Mucosa of descending colon (tissue), 3 donors: ENCODE data around the gene DOCK6. TPM values are rescaled to one million over a fixed set of nuclear protein-coding genes. Genes with fewer than 3 reads are reported as not detected.

ENCODE experiments used
- ATAC-seq: fragments of 200-7000 bp; cut with Tn5 transposase; one replicate; pipeline ENCODE4 v1.9.1; 2020; ENCODE audit warnings: mild to moderate bottlenecking, moderate library complexity
- DNase-seq, 3 donors: peaks; one replicate each; pipeline ENCODE4 v3.0.0-alpha.2; 2020
- H3K36me3 ChIP-seq: fragments of 200-600 bp; one replicate; pipeline ENCODE4 v1.8.0; 2021; ENCODE audit warnings: low read depth, mild to moderate bottlenecking
- H3K4me1 ChIP-seq: fragments of 200-600 bp; one replicate; pipeline ENCODE4 v1.8.0; 2021; ENCODE audit warnings: low read depth, mild to moderate bottlenecking
- H3K4me3 ChIP-seq: fragments of 200-600 bp; one replicate; pipeline ENCODE4 v1.8.0; 2021; ENCODE audit warnings: mild to moderate bottlenecking
- H3K9me3 ChIP-seq: fragments of 200-600 bp; one replicate; pipeline ENCODE4 v1.8.0; 2021; ENCODE audit warnings: mild to moderate bottlenecking
- intact Hi-C, 2 donors: fragments of 100-400 bp; cut with DNase I in 1 of 2; cut with micrococcal nuclease in 1 of 2; formaldehyde crosslinking; loops; one replicate each; pipeline versions ENCODE4 v1.11.0 to v1.11.1; 2022; cut with DNase I, micrococcal nuclease
- long read RNA-seq, 2 donors: library from polyadenylated mRNA; unstranded; transcript quantifications; one replicate each; pipeline ENCODE4 v2.0.0, GENCODE V29; 2019 to 2021
- total RNA-seq, 3 donors: library from RNA; stranded (reverse); fragmentation: NEBNext Ultra II Directional in 2 of 3; extraction: Animal tissue kit (Norgen Biotek cat#: 25700) in 2 of 3; gene quantifications; one replicate each; pipeline versions ENCODE4 v1.2.1 to v1.2.4, GENCODE V29; 2021 to 2023
- TF ChIP-seq, protein P1 (sequence below): fragments of 200-600 bp; IDR thresholded peaks from one replicate; pipeline ENCODE4 v1.8.0; 2022; ENCODE audit warnings: antibody characterized with exemption, mild to moderate bottlenecking
- donor health status: DM: no; HTN: no; CAD: no; lungs with moderate emphysema.
- donor health status: DM: no; HTN: no; CAD: no.
- donor health status: DM: no; HTN: yes; CAD: no.

Gene DOCK6, protein sequence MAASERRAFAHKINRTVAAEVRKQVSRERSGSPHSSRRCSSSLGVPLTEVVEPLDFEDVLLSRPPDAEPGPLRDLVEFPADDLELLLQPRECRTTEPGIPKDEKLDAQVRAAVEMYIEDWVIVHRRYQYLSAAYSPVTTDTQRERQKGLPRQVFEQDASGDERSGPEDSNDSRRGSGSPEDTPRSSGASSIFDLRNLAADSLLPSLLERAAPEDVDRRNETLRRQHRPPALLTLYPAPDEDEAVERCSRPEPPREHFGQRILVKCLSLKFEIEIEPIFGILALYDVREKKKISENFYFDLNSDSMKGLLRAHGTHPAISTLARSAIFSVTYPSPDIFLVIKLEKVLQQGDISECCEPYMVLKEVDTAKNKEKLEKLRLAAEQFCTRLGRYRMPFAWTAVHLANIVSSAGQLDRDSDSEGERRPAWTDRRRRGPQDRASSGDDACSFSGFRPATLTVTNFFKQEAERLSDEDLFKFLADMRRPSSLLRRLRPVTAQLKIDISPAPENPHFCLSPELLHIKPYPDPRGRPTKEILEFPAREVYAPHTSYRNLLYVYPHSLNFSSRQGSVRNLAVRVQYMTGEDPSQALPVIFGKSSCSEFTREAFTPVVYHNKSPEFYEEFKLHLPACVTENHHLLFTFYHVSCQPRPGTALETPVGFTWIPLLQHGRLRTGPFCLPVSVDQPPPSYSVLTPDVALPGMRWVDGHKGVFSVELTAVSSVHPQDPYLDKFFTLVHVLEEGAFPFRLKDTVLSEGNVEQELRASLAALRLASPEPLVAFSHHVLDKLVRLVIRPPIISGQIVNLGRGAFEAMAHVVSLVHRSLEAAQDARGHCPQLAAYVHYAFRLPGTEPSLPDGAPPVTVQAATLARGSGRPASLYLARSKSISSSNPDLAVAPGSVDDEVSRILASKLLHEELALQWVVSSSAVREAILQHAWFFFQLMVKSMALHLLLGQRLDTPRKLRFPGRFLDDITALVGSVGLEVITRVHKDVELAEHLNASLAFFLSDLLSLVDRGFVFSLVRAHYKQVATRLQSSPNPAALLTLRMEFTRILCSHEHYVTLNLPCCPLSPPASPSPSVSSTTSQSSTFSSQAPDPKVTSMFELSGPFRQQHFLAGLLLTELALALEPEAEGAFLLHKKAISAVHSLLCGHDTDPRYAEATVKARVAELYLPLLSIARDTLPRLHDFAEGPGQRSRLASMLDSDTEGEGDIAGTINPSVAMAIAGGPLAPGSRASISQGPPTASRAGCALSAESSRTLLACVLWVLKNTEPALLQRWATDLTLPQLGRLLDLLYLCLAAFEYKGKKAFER (N-terminal part only)
- 10 to 100 TPM; 62.4 to 94.7 (median 62.8) TPM for total RNA-seq
- long read RNA-seq, donor 1, partial matches to known transcripts: 17 of 33 reads
- long read RNA-seq, donor 1, other reads (novel, unspliced or antisense): 16 of 33 reads
- long read RNA-seq, donor 2, partial matches to known transcripts: 0 of 2 reads
- long read RNA-seq, donor 2, other reads (novel, unspliced or antisense): 2 of 2 reads

DNA sequence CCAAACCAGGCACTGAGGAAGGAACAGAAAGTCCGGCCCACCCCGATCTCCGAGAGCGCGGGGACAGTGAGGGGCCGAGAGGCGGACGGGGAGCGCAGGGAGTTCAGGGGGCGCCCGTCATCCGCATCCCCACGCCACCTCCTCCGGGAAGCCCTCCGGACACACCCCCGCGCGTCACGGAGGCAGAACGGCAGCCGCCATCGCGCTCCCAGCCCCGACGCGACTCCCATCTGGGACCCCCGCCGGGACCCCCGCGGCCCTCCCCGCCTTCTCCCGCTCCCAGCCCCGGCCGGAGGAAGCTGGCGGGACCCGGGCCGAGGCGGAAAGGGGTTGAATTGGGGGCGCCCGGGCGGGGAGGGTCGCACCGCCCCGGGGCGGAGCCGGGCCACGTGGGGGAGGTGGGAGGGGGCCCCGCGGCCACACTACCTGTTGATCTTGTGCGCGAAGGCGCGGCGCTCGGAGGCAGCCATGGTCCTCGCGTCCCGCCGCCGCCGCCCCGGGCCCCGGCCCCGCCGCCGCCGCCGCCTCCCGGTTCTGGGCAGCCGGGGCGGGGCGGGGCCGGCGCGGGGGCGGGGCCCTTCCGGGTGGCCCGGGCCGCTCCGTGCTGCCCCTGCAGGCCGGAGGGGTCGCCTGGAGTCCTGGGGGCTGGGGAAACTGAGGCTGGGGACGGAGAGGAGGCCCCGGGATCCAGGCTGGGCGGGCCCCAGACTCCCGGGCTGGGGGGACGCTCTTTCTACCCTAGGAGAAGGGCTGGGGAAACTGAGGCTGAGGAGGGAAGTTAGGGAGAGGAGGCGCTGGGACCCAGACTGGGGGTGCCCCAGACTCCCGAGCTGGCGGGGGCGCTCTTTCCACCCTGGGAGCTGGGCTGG, at the start of gene DOCK6:
TSS of gene DOCK6 (minus strand) at position 554 of the 869 bp plus-strand sequence. CDS start at position 470, 84 bp downstream.
- Histone ChIP-seq H3K36me3 (no peaks in the 10 kb centered on the region), H3K9me3 (no peaks in the 10 kb centered on the region), H3K4me3 (peak within 1 kb of the TSS; percentile 54), H3K4me1 (peaks cover 26% of the 10 kb centered on the region)
- ATAC-seq: peak; percentile 39
- intact Hi-C loops: no loop called here
- TF ChIP-seq, protein P1, sequence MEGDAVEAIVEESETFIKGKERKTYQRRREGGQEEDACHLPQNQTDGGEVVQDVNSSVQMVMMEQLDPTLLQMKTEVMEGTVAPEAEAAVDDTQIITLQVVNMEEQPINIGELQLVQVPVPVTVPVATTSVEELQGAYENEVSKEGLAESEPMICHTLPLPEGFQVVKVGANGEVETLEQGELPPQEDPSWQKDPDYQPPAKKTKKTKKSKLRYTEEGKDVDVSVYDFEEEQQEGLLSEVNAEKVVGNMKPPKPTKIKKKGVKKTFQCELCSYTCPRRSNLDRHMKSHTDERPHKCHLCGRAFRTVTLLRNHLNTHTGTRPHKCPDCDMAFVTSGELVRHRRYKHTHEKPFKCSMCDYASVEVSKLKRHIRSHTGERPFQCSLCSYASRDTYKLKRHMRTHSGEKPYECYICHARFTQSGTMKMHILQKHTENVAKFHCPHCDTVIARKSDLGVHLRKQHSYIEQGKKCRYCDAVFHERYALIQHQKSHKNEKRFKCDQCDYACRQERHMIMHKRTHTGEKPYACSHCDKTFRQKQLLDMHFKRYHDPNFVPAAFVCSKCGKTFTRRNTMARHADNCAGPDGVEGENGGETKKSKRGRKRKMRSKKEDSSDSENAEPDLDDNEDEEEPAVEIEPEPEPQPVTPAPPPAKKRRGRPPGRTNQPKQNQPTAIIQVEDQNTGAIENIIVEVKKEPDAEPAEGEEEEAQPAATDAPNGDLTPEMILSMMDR: no peak
- DNase-seq: peak; percentile 65 to 75 (median 74)

DNA sequence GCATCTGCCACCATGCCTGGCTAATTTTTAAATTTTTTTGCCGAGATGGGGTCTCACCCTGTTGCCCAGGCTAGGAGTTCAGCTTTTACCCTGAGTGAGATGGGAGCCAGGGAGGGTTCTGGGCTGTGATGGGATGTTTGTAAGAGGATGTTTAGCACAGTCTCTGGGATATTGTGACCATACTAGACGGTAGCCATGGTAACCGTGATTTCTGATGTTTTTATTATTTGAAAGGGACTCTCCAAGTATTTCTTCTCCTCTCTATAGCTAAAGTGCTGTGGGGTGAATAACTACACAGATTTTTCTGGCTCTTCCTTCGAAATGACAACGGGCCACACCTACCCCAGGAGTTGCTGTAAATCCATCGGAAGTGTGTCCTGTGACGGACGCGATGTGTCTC, 44.0 kb upstream of the DOCK6 start:
- Histone ChIP-seq H3K4me1 (no peaks in the 10 kb centered on the region), H3K36me3 (no peaks in the 10 kb centered on the region), H3K9me3 (no peaks in the 10 kb centered on the region), H3K4me3 (no peak overlapping the region)
- DNase-seq: peak in 1 of 3 donors; percentile 8
- TF ChIP-seq, protein P1: no peak
- intact Hi-C loops: no loop called here
- no peak for ATAC-seq

DNA sequence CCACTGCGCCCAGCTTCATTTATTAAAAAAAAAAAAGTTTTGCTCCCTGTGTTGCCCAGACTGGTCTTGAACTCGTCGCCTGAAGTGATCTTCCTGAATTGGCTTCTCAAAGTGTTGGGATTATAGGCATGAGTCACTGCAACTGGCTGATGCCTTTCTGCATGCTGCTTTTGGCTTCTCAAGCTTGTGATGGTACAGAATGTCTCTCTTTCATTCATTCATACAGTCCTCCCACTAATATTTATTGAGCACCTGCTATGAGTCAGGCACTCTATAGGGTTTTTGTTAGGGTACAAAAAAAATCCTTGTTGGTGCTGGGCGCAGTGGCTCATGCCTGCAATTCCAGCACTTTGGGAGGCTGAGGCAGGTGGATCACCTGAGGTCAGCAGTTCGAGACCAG, 42.6 kb upstream of the DOCK6 start:
- Histone ChIP-seq H3K36me3 (no peaks in the 10 kb centered on the region), H3K4me1 (no peaks in the 10 kb centered on the region), H3K4me3 (no peak overlapping the region), H3K9me3 (no peaks in the 10 kb centered on the region)
- no peak for DNase-seq
- intact Hi-C loops: no loop called here
- TF ChIP-seq, protein P1: no peak
- no peak for ATAC-seq

DNA sequence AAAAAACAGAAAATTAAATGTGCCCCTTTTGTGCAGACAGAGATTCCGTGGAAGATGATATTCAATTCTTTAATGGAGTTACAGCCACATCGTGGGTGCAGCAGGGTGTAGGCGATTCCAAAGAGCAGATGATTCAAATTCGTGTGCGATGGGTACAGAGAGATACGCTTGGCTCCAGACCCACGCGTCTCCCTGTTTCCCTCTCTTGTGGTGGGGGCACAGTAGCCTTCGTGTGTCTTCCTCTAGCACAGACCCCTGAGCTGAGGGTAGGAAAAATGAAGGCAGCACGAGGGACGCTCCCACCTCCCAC, 38.4 kb upstream of the DOCK6 start:
- no peak for DNase-seq

More for the DNA sequence above, 38.4 kb upstream of the DOCK6 start:
- no peak for ATAC-seq
- no peaks in the 10 kb centered on the region for H3K36me3 ChIP-seq
- H3K4me1 ChIP-seq: peaks cover 5% of the 10 kb centered on the region
- intact Hi-C loops: no loop called here
- TF ChIP-seq, protein P1: no peak
- no peak overlapping the region for H3K4me3 ChIP-seq
- no peaks in the 10 kb centered on the region for H3K9me3 ChIP-seq
